Hematopoietic multipotent progenitor cell (in vitro differentiated cells): Measurements from ENCODE around the gene BATF. TPM values are rescaled to one million over a fixed set of nuclear protein-coding genes. Genes with fewer than 3 reads are reported as not detected.

Source experiments
- DNase-seq, 3 donors: peaks; one replicate each; pipeline ENCODE4 v3.0.0-alpha.2; 2011 to 2015; ENCODE audit warnings: low read depth in 2 of 3, low spot score in 2 of 3
- total RNA-seq: library from RNA; depleted of rRNA; stranded (reverse); fragments of >200 nt; gene quantifications from one replicate; pipeline ENCODE4 v1.2.3, GENCODE V29; 2012

BATF gene
- total RNA-seq, 1 donor = 24.2 TPM

- no peak for DNase-seq
Measured at GRCh38 chr14:75499084-75499875, 23.0 kb upstream of the BATF start.

GRCh38 chr14:75501080-75501479 is 21.2 kb upstream of the BATF start:
- DNase-seq = no peak

- no peak for DNase-seq
Measured at GRCh38 chr14:75504411-75504810, 17.9 kb upstream of the BATF start.

- no peak for DNase-seq
Measured at GRCh38 chr14:75506930-75507329, 15.3 kb upstream of the BATF start.

GRCh38 chr14:75510547-75510946 is 11.7 kb upstream of the BATF start:
- no peak for DNase-seq

- DNase-seq = no peak
Measured at GRCh38 chr14:75511201-75511600, 11.1 kb upstream of the BATF start.

GRCh38 chr14:75513911-75514672 is 8.2 kb upstream of the BATF start:
- DNase-seq = no peak

GRCh38 chr14:75514673-75515628 is 7.3 kb upstream of the BATF start:
- peak in 2 of 3 donors; percentile 65 to 81 for DNase-seq

GRCh38 chr14:75515629-75515996 is 6.7 kb upstream of the BATF start:
- peak in 1 of 3 donors; percentile 45 for DNase-seq

GRCh38 chr14:75518625-75519024 is 3.6 kb upstream of the BATF start:
- DNase-seq = peak in 1 of 3 donors; percentile 41

GRCh38 chr14:75519394-75519793 is 2.9 kb upstream of the BATF start:
- DNase-seq = no peak

- no peak for DNase-seq
Measured at GRCh38 chr14:75519826-75520728, 2.2 kb upstream of the BATF start.

- DNase-seq = no peak
Measured at GRCh38 chr14:75520852-75521251, 1.4 kb upstream of the BATF start.

GRCh38 chr14:75521415-75522199 is 662 bp upstream of the BATF start:
- no peak for DNase-seq

GRCh38 chr14:75522983-75523318 is 682 bp downstream of the BATF start:
- DNase-seq = no peak

GRCh38 chr14:75523771-75524171 is 1.5 kb downstream of the BATF start:
- DNase-seq = no peak

- no peak for DNase-seq
Measured at GRCh38 chr14:75525969-75526368, 3.7 kb downstream of the BATF start.

- DNase-seq = no peak
Measured at GRCh38 chr14:75527449-75528163, 5.3 kb downstream of the BATF start.

GRCh38 chr14:75531256-75531655 is 9.0 kb downstream of the BATF start:
- no peak for DNase-seq
